GM19467 (cell line): Measurements from ENCODE around the gene RNF32.

Experiments
- ATAC-seq: cut with Tn5 transposase; IDR thresholded peaks from one replicate; pipeline ENCODE4 v1.9.1; 2021; ENCODE audit warnings: mild to moderate bottlenecking, moderate library complexity; ENCODE audit not compliant: unreplicated experiment

Gene RNF32

GRCh38 chr7:156640257-156640948, at the start of gene RNF32:
TSS of gene RNF32 (plus strand) at chr7:156640774. CDS start at chr7:156643878, 3,104 bp downstream.
- peak; percentile 81 for ATAC-seq

- ATAC-seq = no peak
These were observed 48.3 kb upstream of the RNF32 start for GRCh38 chr7:156592155-156592884.

GRCh38 chr7:156594283-156595080, 46.1 kb upstream of the RNF32 start:
- ATAC-seq = no peak

- no peak for ATAC-seq
These were observed 40.1 kb upstream of the RNF32 start for GRCh38 chr7:156600496-156600895.

GRCh38 chr7:156602283-156602682, 38.3 kb upstream of the RNF32 start:
- ATAC-seq = no peak

- ATAC-seq = no peak
These were observed 37.6 kb upstream of the RNF32 start for GRCh38 chr7:156603011-156603410.

- no peak for ATAC-seq
These were observed 36.9 kb upstream of the RNF32 start for GRCh38 chr7:156603629-156604028.

GRCh38 chr7:156604311-156604710, 36.3 kb upstream of the RNF32 start:
- ATAC-seq = no peak

- ATAC-seq = no peak
These were observed 35.5 kb upstream of the RNF32 start for GRCh38 chr7:156604836-156605695.

GRCh38 chr7:156606135-156606534, 34.4 kb upstream of the RNF32 start:
- ATAC-seq = no peak

GRCh38 chr7:156606691-156607331, 33.8 kb upstream of the RNF32 start:
- ATAC-seq = no peak

GRCh38 chr7:156607332-156608172, 33.0 kb upstream of the RNF32 start:
- no peak for ATAC-seq

- no peak for ATAC-seq
These were observed 32.4 kb upstream of the RNF32 start for GRCh38 chr7:156608173-156608478.

GRCh38 chr7:156609010-156609877, 31.3 kb upstream of the RNF32 start:
- no peak for ATAC-seq

GRCh38 chr7:156610130-156610529, 30.4 kb upstream of the RNF32 start:
- no peak for ATAC-seq

GRCh38 chr7:156610601-156611000, 30.0 kb upstream of the RNF32 start:
- no peak for ATAC-seq

- ATAC-seq = no peak
These were observed 29.3 kb upstream of the RNF32 start for GRCh38 chr7:156611014-156612010.
